NCI-H345 treated with DMSO at 0.1 percent for 48 hours (cell line): Measurements from ENCODE around the gene UAP1L1.
"Not testable (repeated sequence)": the region's sequence is repeated elsewhere in the genome, so short reads cannot be mapped to it uniquely, and the experiment has no call there.

Experiments used
- DNase-seq: peaks from one replicate; lab custom pipeline; 2025; ENCODE audit not compliant: unreplicated experiment; lab: John Stamatoyannopoulos, UW

Gene UAP1L1

GRCh38 chr9:137077010-137077747 lies at the start of gene UAP1L1:
UAP1L1 (plus strand) TSS chr9:137077517; CDS start chr9:137077533, 16 bp downstream.
- DNase-seq, result no peak

- DNase-seq, result peak; percentile 38
Observed at GRCh38 chr9:137028263-137029057, 48.9 kb upstream of the UAP1L1 start.

GRCh38 chr9:137029058-137029936 lies 48.0 kb upstream of the UAP1L1 start:
- peak; percentile 13 for DNase-seq

DNA sequence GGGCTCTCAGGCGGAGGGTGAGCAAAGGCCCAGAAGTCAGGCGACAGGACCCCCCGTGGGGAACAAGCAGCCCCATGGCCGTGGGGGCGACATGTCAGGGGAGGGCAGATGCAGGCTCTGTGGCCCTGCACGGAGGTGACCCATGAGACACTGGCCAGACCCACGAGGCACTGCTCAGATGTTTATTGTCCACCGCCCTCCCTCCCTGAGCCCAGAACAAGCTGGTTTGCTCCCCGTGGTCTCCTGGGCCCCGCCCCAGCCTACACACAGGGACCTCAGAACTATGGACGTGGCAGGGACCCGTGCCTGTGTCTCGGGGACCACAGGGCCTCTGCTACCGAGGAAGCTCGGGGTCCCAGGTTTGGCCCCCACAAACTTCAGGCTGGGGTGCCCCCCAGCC lies 47.3 kb upstream of the UAP1L1 start:
- no peak for DNase-seq

DNA sequence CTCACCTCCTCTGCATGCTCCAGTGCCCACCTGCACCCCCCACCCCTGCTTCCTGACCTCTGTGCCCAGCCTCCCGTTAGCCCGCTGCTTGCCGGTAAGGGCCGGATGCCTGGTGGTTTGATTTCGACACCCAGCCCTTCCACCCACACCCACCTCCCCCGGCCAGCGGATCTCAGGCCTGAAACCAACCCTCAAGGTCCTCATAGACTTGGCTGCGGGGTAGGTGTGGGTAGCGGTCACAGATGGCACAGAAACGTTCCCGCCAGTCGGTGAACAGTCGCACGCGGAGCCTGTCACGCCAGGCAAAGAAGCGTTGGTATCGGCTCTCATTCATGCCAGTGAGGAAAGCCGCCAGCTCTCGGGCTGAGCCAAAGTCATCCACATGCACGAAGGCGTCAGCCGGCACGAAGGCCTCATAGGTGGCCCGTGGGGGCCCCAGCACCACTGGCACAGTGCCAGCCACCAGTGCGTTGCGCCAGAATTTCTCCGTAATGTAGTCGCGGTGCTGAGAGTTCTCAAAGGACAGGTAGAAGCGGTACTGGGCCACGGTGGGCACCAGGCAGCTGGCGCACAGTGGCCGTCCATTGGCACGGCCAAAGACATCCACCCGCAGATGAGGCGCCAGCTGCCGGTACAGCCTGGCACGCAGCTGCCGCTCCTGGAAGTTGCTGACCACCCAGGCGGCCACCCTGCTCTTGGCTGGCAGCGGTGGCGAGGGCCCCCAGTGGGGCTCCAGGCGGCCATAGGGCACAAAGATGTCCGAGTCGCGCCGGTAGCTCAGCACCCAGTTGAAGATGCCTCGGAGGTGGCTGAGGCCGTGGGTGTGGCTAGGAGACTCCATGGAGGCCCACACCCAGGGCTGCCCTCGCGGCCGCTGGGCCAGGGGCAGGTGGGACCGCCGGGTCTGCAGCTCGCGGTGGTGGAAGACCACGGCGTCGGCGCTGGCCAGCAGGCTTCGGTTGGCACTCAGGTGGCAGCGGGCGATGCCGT lies 46.5 kb upstream of the UAP1L1 start:
- DNase-seq, result no peak

DNA sequence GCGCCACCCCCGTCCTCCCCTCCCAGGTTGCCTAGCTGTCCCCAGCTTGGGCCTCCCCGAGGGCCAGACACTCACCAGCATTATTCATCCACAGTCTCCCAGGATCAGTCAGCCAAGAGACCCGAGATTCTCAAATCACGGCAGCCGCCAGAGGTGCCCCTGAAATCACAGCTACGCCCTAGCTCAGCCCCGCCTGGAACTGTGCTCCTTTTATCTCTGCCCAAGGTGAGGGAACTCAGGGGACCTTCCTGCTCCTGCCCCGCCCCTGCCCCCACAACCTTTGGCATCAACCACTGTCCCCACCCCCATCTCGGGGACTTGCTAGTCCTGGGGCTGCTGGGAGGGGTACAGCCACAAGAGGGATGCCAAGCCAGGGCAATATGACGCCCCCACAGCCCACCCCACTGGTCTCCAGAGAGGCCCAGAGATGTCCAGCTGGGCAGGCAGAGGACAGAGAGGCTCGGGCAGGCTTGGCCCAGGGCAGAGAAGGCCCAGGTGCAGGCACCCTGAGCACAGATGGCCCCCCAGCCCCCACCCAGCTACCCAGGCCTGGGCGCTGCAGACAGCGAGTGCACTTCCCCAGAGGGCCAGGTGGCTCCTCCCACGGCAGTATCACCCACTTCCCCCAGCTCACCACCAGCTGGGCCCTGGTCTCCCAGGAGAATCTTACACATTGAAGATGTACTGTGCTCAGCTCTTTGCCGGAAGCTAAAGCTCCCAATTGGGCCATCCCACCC lies 45.2 kb upstream of the UAP1L1 start, which contains the start of gene FUT7:
FUT7 (minus strand) TSS at position 185 of the 737 bp plus-strand sequence; CDS start at position 88, 97 bp downstream.
- no peak for DNase-seq

DNA sequence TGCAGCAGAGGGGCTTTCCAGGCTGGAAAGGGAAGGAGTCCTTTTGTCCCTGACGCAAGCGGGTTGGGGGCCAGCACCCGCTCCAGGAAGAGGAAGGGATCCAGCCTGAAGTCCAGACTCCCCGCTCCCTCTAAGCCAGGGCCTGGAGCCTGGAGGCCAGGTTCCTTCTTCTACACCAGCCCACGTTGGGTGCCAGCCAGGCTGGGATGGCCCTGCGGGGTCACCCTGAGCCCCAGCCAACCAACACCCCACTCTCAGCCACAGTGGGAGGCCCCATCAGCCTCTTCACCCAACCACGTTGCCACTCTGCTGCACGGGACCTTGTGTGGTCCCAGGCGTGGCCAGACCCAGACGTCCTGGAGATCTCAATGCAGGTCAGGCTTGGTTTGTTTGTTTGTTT lies 44.5 kb upstream of the UAP1L1 start:
- DNase-seq, result no peak

- not testable (repeated sequence) for DNase-seq
Observed at GRCh38 chr9:137033481-137033880, 43.8 kb upstream of the UAP1L1 start.

DNA sequence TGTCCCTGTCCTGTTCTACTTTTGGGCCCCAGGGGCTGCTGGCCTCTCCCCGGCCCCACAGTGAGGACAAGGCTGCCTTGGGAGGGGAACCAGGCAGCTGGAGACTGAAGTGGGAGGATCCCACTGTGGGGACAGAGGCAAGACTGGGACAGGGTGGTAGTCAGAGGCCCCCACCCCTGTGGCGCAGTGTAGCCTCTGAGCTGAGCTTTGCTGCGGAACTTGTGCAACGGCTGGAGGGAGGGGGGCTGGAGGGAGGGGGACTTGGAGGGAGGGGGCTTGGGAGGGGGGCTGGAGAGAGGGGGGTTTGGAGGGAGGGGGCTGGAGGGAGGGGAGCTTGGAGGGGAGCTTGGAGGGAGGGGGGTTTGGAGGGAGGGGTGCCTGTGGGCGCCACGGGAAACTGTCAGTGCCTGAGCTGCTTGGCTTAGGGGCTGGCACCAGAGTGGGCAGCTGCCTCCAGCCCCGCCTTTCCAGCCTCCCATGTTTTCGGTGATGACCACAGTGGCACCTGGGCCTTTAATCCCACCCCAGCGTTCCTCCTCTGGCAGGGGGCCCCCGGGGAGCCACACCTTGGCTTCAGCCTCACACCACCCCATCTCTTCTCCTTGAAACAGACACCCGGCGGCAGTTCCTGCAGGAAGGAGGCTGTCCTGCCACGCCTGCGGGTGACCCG lies 43.1 kb upstream of the UAP1L1 start:
- DNase-seq, result no peak

DNA sequence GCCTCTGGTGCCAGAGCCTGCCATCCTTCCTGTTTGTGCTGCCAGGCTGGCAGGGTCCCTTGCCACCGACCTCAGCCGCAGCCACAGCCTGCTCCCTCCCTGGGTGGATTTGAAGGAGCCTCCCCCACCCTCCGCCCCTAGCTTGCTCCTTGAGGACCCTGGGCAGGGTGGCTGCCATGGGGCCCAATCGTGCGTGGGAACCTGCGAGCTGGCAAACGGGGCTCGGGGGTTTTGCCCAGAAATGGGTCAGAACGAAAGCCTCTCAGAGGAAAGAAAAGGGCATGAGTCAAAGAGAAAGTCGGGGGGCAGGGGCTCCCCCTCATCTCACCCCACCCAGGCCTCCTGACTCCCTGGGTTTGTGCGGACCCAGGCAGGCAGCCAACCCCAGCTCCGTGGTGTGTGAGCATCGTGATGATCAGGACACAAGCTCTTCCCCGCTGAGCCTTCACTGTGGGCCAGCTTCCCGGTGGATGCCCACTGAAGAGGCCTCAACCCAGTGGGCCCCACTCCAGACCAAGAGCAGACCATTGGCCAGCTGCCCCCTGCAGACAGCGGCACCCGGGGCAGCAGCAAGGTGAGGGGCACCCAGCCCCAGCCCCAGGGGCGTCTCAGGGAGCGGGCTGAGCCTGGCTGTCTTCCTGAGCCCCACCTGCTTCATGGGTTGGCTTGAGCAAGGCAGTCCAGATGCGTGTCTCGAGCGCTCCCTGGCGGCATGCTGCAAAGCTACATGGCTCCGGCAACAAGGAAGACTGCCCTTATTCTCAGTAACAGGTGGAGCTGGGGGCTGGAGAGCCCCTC lies 42.4 kb upstream of the UAP1L1 start:
- DNase-seq, result peak; percentile 81

- DNase-seq, result no peak
Observed at GRCh38 chr9:137035507-137035834, 41.8 kb upstream of the UAP1L1 start.

DNA sequence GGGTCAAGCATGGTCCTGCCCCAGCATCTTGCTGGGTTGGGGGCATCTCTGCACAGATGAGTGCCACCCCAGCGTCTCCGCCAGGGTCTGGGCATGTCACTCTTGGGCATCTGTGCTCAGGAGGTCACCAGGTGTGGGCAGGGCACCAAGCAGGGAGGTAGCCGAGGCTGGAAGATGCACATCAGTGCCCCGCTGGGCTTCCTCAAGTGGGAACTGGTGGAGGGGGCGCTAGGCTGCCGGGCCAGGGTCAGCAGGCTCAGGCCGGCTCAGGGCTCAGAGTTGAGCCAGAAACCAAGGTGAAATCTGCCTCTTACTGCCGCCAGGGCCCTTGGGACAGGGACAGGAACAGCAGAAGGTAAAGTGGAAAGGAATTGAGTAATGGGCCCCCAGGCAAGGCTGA lies 41.4 kb upstream of the UAP1L1 start:
- DNase-seq, result no peak

DNA sequence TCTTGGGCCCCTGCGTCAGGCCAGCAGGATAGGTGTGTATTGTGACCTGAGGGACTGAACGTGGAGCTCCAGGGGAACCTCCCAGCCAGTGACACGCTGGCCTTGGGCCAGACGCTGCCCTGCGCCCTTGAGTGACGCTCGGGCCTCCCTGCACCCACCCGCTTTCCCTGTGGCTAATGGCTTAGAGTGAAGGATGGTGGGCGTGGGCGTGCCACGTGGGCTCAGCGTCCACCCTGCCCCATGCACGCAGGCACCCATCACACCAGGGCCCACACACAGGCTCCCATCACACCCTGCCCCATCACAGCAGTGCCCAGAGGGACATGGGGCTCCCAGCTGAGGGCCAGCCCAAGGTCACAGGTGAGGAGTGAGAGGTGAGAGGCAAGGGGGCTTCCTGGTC lies 40.3 kb upstream of the UAP1L1 start:
- no peak for DNase-seq

- DNase-seq, result no peak
Observed at GRCh38 chr9:137037483-137037882, 39.8 kb upstream of the UAP1L1 start.

DNA sequence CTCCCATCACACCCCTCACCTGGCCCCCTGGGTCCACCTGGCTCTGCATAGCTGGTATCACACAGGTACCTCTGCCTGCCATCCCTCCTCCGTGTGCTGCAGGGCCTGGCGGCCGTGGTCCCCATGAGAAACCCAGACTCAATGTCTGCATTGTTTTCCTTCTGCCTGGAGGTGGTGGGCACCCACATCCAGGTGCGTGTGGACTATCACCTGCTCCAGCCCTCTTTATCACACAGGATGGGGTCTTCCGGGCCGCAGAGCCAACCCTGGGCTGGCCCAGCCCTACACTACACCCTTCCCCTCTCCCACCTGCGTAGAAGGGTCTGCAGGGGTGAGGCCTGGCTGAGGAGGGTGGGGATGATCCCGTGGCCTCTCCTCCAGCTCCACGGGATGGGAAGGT lies 38.4 kb upstream of the UAP1L1 start:
- no peak for DNase-seq

GRCh38 chr9:137039611-137040366 lies 37.5 kb upstream of the UAP1L1 start:
- DNase-seq, result no peak

GRCh38 chr9:137040568-137040967 lies 36.7 kb upstream of the UAP1L1 start:
- DNase-seq, result no peak
